GM23338 (cell line): ENCODE results near the gene EPHA5. TPM values are rescaled to one million over a fixed set of nuclear protein-coding genes. Genes with fewer than 3 reads are reported as not detected.

Experiments
- ATAC-seq: fragments of 200-7000 bp; cut with Tn5 transposase; 3 replicates; pipeline ENCODE4 v1.9.1; 2020
- DNase-seq: peaks from one replicate; pipeline ENCODE4 v3.0.0-alpha.2; 2015; ENCODE audit warnings: low spot score
- H2AFZ ChIP-seq: fragments of 200-600 bp; sonication (generic); 2 replicates; pipeline ENCODE4 v1.8.0; 2016; ENCODE audit warnings: antibody characterized with exemption, mild to moderate bottlenecking, moderate library complexity
- H3F3A ChIP-seq: fragments of 200-600 bp; sonication (generic); replicated peaks from 2 replicates; pipeline ENCODE4 v1.8.0; 2017; ENCODE audit warnings: antibody characterized with exemption, mixed run types, low read depth
- H3K27ac ChIP-seq: fragments of 200-600 bp; sonication (generic); 2 replicates; pipeline ENCODE4 v1.6.1; 2016; ENCODE audit warnings: low read depth
- H3K27me3 ChIP-seq: fragments of 200-600 bp; sonication (generic); 2 replicates; pipeline ENCODE4 v1.8.0; 2016; ENCODE audit warnings: mild to moderate bottlenecking, mixed run types, moderate library complexity; ENCODE audit not compliant: insufficient read depth
- H3K36me3 ChIP-seq: fragments of 200-600 bp; sonication (generic); 2 replicates; pipeline ENCODE4 v1.8.0; 2016; ENCODE audit warnings: mild to moderate bottlenecking; ENCODE audit not compliant: insufficient read depth
- H3K4me1 ChIP-seq: fragments of 200-600 bp; sonication (generic); 2 replicates; pipeline ENCODE4 v1.8.0; 2016; ENCODE audit warnings: mild to moderate bottlenecking, moderate library complexity; ENCODE audit not compliant: insufficient read depth
- H3K4me2 ChIP-seq: fragments of 200-600 bp; sonication (generic); 2 replicates; pipeline ENCODE4 v1.7.1; 2017; ENCODE audit warnings: mixed run types
- H3K4me3 ChIP-seq: fragments of 200-600 bp; sonication (generic); 2 replicates; pipeline ENCODE4 v1.6.1; 2016; ENCODE audit warnings: mixed run types
- H3K79me2 ChIP-seq: fragments of 200-600 bp; sonication (generic); replicated peaks from 2 replicates; pipeline ENCODE4 v1.8.0; 2017; ENCODE audit warnings: mild to moderate bottlenecking; ENCODE audit not compliant: insufficient read depth
- H3K9me2 ChIP-seq: fragments of 200-600 bp; sonication (generic); 2 replicates; pipeline ENCODE4 v1.8.0; 2017; ENCODE audit not compliant: insufficient read depth
- H4K20me1 ChIP-seq: fragments of 200-600 bp; sonication (generic); replicated peaks from 2 replicates; pipeline ENCODE4 v1.8.0; 2017; ENCODE audit warnings: mild to moderate bottlenecking; ENCODE audit not compliant: insufficient read depth
- H3K27ac Mint-ChIP-seq: 2 replicates; pipeline ENCODE4 v1.8.0; 2020; ENCODE audit warnings: inconsistent platforms, mild to moderate bottlenecking, moderate library complexity, mixed read lengths
- H3K27me3 Mint-ChIP-seq: 3 replicates; pipeline ENCODE4 v1.8.0; 2022; ENCODE audit warnings: low read depth, mild to moderate bottlenecking, moderate library complexity, mixed read lengths, inconsistent platforms; ENCODE audit not compliant: insufficient read depth, poor library complexity
- H3K36me3 Mint-ChIP-seq: 3 replicates; pipeline ENCODE4 v1.8.0; 2021; ENCODE audit warnings: low read depth, mild to moderate bottlenecking, inconsistent platforms, moderate library complexity, mixed read lengths
- H3K4me1 Mint-ChIP-seq: 3 replicates; pipeline ENCODE4 v1.8.0; 2020; ENCODE audit warnings: mild to moderate bottlenecking, inconsistent platforms, mixed read lengths
- H3K4me3 Mint-ChIP-seq: 3 replicates; pipeline ENCODE4 v1.8.0; 2021; ENCODE audit warnings: moderate library complexity, mild to moderate bottlenecking, inconsistent platforms, mixed read lengths
- H3K9me3 Mint-ChIP-seq: 3 replicates; pipeline ENCODE4 v1.8.0; 2020; ENCODE audit warnings: moderate library complexity, mild to moderate bottlenecking, inconsistent platforms, mixed read lengths
- CREB1 ChIP-seq: fragments of 250-450 bp; sonication (Bioruptor Pico); IDR thresholded peaks from 2 replicates; pipeline ENCODE4 v1.5.0; 2020; ENCODE audit warnings: low read depth, mild to moderate bottlenecking, moderate library complexity
- CTCF ChIP-seq, 2 experiments: fragments of 200-600 bp in 1 of 2; sonication (generic) in 1 of 2; conservative IDR thresholded peaks; 2 replicates each; pipeline versions ENCODE4 v1.5.1 to v1.6.1; 2016 to 2017; ENCODE audit warnings: antibody characterized with exemption in 2 of 2, low read depth in 2 of 2, mild to moderate bottlenecking in 2 of 2, moderate library complexity in 1 of 2
- EZH2 ChIP-seq: fragments of 200-600 bp; sonication (generic); IDR thresholded peaks from one replicate; pipeline ENCODE4 v1.8.0; 2017; ENCODE audit warnings: antibody characterized with exemption, mild to moderate bottlenecking, low read depth; ENCODE audit not compliant: unreplicated experiment
- EZH2phosphoT487 ChIP-seq: fragments of 200-600 bp; sonication (generic); IDR thresholded peaks from one replicate; pipeline ENCODE4 v1.8.1; 2018; ENCODE audit warnings: antibody characterized with exemption; ENCODE audit not compliant: unreplicated experiment
- JUNB ChIP-seq: IDR thresholded peaks from one replicate; pipeline ENCODE4 v1.6.1; 2016; ENCODE audit warnings: antibody characterized with exemption; ENCODE audit not compliant: unreplicated experiment
- NANOG ChIP-seq: IDR thresholded peaks from 2 replicates; pipeline ENCODE4 v1.6.1; 2016; ENCODE audit warnings: antibody characterized with exemption, borderline replicate concordance
- POLR2AphosphoS5 ChIP-seq: IDR thresholded peaks from 2 replicates; pipeline ENCODE4 v1.6.1; 2016; ENCODE audit warnings: antibody characterized with exemption, low read depth
- STAT1 ChIP-seq: IDR thresholded peaks from one replicate; pipeline ENCODE4 v1.6.1; 2016; ENCODE audit warnings: antibody characterized with exemption; ENCODE audit not compliant: unreplicated experiment
- ZNF114 ChIP-seq: fragments of 250-450 bp; sonication (Bioruptor Pico); IDR thresholded peaks from 2 replicates; pipeline ENCODE4 v1.5.0; 2020; ENCODE audit warnings: mild to moderate bottlenecking, moderate library complexity
- ZNF331 ChIP-seq: fragments of 250-450 bp; sonication (Bioruptor Pico); IDR thresholded peaks from 2 replicates; pipeline ENCODE4 v1.5.0; 2020; ENCODE audit warnings: low read depth, mild to moderate bottlenecking, moderate library complexity
- polyA plus RNA-seq: library from polyadenylated mRNA; unstranded; fragments of >200 nt; fragmentation: Nextera tagmentation; extraction: Ambion mirVana; gene quantifications from 2 replicates; pipeline ENCODE4 v1.2.1, GENCODE V29; 2016
- total RNA-seq: library from RNA; depleted of rRNA; stranded (reverse); fragments of >200 nt; shearing (Covaris generic); gene quantifications from 2 replicates; pipeline ENCODE4 v1.2.3, GENCODE V29; 2014
- TF ChIP-seq, protein P1 (sequence below): IDR thresholded peaks from 2 replicates; pipeline ENCODE4 v1.6.1; 2016; ENCODE audit warnings: antibody characterized with exemption
- TF ChIP-seq, protein P2 (sequence below): IDR thresholded peaks from one replicate; pipeline ENCODE4 v1.6.1; 2018; ENCODE audit warnings: antibody characterized with exemption; ENCODE audit not compliant: unreplicated experiment
- TF ChIP-seq, protein P3 (sequence below): fragments of 250-450 bp; sonication (Bioruptor Pico); IDR thresholded peaks from 2 replicates; pipeline ENCODE4 v1.5.0; 2020; ENCODE audit warnings: mild to moderate bottlenecking, moderate library complexity

The EPHA5 gene
- total and polyA plus RNA-seq, 2 experiments from 2014 or later, result 0.05 to 0.24 TPM

DNA sequence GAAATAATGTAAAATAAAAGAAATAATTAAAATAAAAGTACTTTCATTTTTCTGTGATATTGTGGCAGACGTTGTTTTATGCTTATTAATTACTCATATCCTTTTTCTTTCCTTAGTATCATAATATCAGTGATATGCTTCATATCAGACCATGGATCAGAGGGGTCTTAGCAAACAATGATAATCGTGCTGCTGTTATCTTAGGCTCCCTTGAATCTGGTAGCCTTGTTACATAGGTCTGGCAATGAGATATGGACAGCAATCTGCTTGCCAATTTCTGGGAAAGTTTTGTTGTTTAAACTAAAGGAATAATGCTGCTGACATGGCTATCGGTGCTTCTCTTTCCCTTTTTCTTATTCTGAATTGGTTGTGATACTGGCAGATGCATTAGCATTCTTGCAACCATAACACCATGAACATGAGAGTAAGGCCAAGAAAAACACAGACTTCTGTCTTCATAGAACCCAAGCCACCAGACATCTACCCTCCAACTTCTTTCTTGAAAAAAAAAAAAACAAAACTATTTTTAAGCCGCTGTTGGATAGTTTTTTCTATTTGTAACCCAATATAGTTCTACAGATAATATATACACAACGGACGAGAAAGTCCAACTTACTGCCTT, 16.4 kb downstream of the EPHA5 start:
- Mint-ChIP-seq H3K36me3 (no peaks in the 10 kb centered on the region), H3K27me3 (peaks cover 2% of the 10 kb centered on the region), H3K4me1 (peaks cover 56% of the 10 kb centered on the region), H3K9me3 (no peaks in the 10 kb centered on the region), H3K4me3 (no peak overlapping the region), H3K27ac (0 out of 2 replicates have a peak overlapping the region, but pooled peaks have one; percentile 3)
- H3K36me3 ChIP-seq, result no peaks in the 10 kb centered on the region
- H3F3A ChIP-seq, result no peaks in the 10 kb centered on the region
- no peak overlapping the region for H3K27ac ChIP-seq
- no peak overlapping the region for H2AFZ ChIP-seq
- H3K79me2 ChIP-seq, result no peaks in the 10 kb centered on the region
- no peaks in the 10 kb centered on the region for H4K20me1 ChIP-seq
- H3K4me1 ChIP-seq, result peaks cover 45% of the 10 kb centered on the region
- ATAC-seq (no peak), DNase-seq (no peak)
- no peak overlapping the region for H3K4me2 ChIP-seq
- no peaks in the 10 kb centered on the region for H3K27me3 ChIP-seq
- H3K9me2 ChIP-seq, result no peaks in the 10 kb centered on the region
- no peak overlapping the region for H3K4me3 ChIP-seq
- TF ChIP-seq STAT1, result no peak
- TF ChIP-seq, protein P1, sequence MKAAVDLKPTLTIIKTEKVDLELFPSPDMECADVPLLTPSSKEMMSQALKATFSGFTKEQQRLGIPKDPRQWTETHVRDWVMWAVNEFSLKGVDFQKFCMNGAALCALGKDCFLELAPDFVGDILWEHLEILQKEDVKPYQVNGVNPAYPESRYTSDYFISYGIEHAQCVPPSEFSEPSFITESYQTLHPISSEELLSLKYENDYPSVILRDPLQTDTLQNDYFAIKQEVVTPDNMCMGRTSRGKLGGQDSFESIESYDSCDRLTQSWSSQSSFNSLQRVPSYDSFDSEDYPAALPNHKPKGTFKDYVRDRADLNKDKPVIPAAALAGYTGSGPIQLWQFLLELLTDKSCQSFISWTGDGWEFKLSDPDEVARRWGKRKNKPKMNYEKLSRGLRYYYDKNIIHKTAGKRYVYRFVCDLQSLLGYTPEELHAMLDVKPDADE, result no peak
- no peak for TF ChIP-seq EZH2
- TF ChIP-seq ZNF114 (CRISPR knock-in tag), result no peak
- no peak for TF ChIP-seq POLR2AphosphoS5
- TF ChIP-seq, protein P2, sequence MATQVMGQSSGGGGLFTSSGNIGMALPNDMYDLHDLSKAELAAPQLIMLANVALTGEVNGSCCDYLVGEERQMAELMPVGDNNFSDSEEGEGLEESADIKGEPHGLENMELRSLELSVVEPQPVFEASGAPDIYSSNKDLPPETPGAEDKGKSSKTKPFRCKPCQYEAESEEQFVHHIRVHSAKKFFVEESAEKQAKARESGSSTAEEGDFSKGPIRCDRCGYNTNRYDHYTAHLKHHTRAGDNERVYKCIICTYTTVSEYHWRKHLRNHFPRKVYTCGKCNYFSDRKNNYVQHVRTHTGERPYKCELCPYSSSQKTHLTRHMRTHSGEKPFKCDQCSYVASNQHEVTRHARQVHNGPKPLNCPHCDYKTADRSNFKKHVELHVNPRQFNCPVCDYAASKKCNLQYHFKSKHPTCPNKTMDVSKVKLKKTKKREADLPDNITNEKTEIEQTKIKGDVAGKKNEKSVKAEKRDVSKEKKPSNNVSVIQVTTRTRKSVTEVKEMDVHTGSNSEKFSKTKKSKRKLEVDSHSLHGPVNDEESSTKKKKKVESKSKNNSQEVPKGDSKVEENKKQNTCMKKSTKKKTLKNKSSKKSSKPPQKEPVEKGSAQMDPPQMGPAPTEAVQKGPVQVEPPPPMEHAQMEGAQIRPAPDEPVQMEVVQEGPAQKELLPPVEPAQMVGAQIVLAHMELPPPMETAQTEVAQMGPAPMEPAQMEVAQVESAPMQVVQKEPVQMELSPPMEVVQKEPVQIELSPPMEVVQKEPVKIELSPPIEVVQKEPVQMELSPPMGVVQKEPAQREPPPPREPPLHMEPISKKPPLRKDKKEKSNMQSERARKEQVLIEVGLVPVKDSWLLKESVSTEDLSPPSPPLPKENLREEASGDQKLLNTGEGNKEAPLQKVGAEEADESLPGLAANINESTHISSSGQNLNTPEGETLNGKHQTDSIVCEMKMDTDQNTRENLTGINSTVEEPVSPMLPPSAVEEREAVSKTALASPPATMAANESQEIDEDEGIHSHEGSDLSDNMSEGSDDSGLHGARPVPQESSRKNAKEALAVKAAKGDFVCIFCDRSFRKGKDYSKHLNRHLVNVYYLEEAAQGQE, result no peak
- TF ChIP-seq EZH2phosphoT487, result no peak
- no peak for TF ChIP-seq JUNB
- no peak for TF ChIP-seq CTCF (conservative IDR thresholded peaks at IDR 0.05; ENCODE audit: low read depth in 2 of 2)
- TF ChIP-seq CREB1 (CRISPR knock-in tag), result no peak
- TF ChIP-seq NANOG, result no peak
- TF ChIP-seq, protein P3, sequence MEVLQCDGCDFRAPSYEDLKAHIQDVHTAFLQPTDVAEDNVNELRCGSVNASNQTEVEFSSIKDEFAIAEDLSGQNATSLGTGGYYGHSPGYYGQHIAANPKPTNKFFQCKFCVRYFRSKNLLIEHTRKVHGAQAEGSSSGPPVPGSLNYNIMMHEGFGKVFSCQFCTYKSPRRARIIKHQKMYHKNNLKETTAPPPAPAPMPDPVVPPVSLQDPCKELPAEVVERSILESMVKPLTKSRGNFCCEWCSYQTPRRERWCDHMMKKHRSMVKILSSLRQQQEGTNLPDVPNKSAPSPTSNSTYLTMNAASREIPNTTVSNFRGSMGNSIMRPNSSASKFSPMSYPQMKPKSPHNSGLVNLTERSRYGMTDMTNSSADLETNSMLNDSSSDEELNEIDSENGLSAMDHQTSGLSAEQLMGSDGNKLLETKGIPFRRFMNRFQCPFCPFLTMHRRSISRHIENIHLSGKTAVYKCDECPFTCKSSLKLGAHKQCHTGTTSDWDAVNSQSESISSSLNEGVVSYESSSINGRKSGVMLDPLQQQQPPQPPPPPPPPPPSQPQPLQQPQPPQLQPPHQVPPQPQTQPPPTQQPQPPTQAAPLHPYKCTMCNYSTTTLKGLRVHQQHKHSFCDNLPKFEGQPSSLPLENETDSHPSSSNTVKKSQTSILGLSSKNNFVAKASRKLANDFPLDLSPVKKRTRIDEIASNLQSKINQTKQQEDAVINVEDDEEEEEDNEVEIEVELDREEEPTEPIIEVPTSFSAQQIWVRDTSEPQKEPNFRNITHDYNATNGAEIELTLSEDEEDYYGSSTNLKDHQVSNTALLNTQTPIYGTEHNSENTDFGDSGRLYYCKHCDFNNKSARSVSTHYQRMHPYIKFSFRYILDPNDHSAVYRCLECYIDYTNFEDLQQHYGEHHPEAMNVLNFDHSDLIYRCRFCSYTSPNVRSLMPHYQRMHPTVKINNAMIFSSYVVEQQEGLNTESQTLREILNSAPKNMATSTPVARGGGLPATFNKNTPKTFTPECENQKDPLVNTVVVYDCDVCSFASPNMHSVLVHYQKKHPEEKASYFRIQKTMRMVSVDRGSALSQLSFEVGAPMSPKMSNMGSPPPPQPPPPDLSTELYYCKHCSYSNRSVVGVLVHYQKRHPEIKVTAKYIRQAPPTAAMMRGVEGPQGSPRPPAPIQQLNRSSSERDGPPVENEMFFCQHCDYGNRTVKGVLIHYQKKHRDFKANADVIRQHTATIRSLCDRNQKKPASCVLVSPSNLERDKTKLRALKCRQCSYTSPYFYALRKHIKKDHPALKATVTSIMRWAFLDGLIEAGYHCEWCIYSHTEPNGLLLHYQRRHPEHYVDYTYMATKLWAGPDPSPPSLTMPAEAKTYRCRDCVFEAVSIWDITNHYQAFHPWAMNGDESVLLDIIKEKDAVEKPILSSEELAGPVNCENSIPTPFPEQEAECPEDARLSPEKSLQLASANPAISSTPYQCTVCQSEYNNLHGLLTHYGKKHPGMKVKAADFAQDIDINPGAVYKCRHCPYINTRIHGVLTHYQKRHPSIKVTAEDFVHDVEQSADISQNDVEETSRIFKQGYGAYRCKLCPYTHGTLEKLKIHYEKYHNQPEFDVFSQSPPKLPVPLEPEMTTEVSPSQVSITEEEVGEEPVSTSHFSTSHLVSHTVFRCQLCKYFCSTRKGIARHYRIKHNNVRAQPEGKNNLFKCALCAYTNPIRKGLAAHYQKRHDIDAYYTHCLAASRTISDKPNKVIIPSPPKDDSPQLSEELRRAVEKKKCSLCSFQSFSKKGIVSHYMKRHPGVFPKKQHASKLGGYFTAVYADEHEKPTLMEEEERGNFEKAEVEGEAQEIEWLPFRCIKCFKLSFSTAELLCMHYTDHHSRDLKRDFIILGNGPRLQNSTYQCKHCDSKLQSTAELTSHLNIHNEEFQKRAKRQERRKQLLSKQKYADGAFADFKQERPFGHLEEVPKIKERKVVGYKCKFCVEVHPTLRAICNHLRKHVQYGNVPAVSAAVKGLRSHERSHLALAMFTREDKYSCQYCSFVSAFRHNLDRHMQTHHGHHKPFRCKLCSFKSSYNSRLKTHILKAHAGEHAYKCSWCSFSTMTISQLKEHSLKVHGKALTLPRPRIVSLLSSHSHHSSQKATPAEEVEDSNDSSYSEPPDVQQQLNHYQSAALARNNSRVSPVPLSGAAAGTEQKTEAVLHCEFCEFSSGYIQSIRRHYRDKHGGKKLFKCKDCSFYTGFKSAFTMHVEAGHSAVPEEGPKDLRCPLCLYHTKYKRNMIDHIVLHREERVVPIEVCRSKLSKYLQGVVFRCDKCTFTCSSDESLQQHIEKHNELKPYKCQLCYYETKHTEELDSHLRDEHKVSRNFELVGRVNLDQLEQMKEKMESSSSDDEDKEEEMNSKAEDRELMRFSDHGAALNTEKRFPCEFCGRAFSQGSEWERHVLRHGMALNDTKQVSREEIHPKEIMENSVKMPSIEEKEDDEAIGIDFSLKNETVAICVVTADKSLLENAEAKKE (CRISPR knock-in tag), result no peak
- no peak for TF ChIP-seq ZNF331 (CRISPR knock-in tag)
